SJCRH30 (cell line): ENCODE results near the gene FAM76B. TPM values are rescaled to one million over a fixed set of nuclear protein-coding genes. Genes with fewer than 3 reads are reported as not detected.

Source experiments
- DNase-seq, 2 experiments: peaks; one replicate each; pipeline ENCODE4 v3.0.0-alpha.2; 2015 to 2020
- H3K27ac ChIP-seq: fragments of 250-450 bp; sonication (Bioruptor Pico); 2 replicates; pipeline ENCODE4 v1.5.1; 2020; ENCODE audit warnings: mild to moderate bottlenecking, moderate library complexity
- H3K27me3 ChIP-seq: fragments of 250-450 bp; sonication (Bioruptor Pico); 2 replicates; pipeline ENCODE4 v1.5.1; 2020; ENCODE audit warnings: mild to moderate bottlenecking, moderate library complexity
- H3K36me3 ChIP-seq: fragments of 250-450 bp; sonication (Bioruptor Pico); 2 replicates; pipeline ENCODE4 v1.5.1; 2020; ENCODE audit warnings: mild to moderate bottlenecking, moderate library complexity
- H3K4me1 ChIP-seq: fragments of 250-450 bp; sonication (Bioruptor Pico); 2 replicates; pipeline ENCODE4 v1.5.1; 2020; ENCODE audit warnings: mild to moderate bottlenecking, moderate library complexity
- H3K4me3 ChIP-seq: fragments of 250-450 bp; sonication (Bioruptor Pico); 2 replicates; pipeline ENCODE4 v1.5.1; 2020; ENCODE audit warnings: mild to moderate bottlenecking, moderate library complexity
- H3K9me3 ChIP-seq: fragments of 250-450 bp; sonication (Bioruptor Pico); replicated peaks from 2 replicates; pipeline ENCODE4 v1.5.1; 2020; ENCODE audit warnings: mild to moderate bottlenecking, moderate library complexity
- total RNA-seq: library from RNA; depleted of rRNA; stranded (reverse); fragments of >200 nt; shearing (Covaris generic); gene quantifications from 2 replicates; pipeline ENCODE4 v1.2.3, GENCODE V29; 2014; rRNA removed

Gene FAM76B
- total RNA-seq, 1 experiment from 2014 or later: 19.1 TPM

DNA sequence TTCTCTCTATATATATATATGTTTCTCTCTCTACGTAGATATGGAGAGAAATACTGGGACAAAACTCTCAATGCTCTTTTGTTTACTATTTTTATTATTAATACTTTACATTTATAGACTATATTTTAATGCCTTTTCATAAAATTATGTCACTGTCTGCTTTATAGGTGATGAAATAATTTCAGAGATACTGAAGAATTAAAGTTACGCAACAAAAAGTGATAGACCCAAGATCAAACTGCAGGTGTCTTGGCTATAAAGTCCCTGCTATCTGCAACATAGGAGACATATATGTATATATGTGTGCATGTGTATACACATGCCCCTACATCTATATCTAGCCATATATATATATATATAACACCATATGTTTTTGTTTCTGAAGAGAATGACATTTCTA, 60.8 kb downstream of the FAM76B start:
- H3K27me3 ChIP-seq: no peaks in the 10 kb centered on the region
- H3K4me1 ChIP-seq: no peaks in the 10 kb centered on the region
- no peak for DNase-seq
- no peaks in the 10 kb centered on the region for H3K9me3 ChIP-seq
- H3K4me3 ChIP-seq: no peak overlapping the region
- no peak overlapping the region for H3K27ac ChIP-seq
- H3K36me3 ChIP-seq: no peaks in the 10 kb centered on the region

DNA sequence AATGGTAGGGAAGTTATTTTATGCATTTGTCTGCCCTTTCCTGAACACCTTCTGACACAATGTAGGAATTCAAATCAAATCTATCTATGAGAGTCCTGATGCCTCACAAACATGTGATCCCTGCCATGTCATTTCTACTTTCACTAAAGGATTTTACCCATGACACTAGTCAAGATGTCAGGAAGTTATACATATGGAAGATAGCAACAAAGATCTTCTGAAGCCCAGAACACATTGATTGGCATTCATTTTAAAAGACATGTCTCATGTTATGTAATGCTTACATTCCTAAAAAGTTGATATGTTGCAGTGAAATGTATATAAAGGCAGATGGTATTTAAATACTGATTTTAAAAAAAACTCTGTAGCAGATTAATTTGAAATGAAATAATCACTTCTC, 61.5 kb downstream of the FAM76B start:
- H3K4me1 ChIP-seq: no peaks in the 10 kb centered on the region
- H3K36me3 ChIP-seq: no peaks in the 10 kb centered on the region
- no peaks in the 10 kb centered on the region for H3K9me3 ChIP-seq
- H3K27ac ChIP-seq: no peak overlapping the region
- no peak for DNase-seq
- no peak overlapping the region for H3K4me3 ChIP-seq
- no peaks in the 10 kb centered on the region for H3K27me3 ChIP-seq

DNA sequence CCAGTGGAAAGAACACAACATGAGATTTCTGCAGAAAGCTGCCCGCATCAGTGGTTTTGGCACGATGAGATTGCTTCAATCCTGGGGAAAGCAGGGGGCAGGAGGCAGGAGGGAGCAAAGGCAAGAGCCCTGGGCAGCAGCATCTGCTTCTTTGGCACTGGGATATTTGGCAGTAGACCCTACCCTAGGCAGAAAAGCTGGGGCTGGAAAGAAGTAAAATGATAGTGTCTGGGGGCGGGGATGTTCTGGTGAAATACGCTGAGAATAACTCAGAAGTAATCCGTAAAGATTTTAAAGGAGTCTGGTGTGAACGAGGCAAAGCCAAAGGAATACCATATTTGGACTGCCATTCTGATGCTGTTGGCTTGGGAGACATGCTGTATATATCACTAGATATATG, 62.0 kb downstream of the FAM76B start:
- Histone ChIP-seq H3K27ac (no peak overlapping the region), H3K36me3 (no peaks in the 10 kb centered on the region), H3K9me3 (no peaks in the 10 kb centered on the region), H3K4me3 (no peak overlapping the region), H3K4me1 (no peaks in the 10 kb centered on the region), H3K27me3 (no peaks in the 10 kb centered on the region)
- no peak for DNase-seq

DNA sequence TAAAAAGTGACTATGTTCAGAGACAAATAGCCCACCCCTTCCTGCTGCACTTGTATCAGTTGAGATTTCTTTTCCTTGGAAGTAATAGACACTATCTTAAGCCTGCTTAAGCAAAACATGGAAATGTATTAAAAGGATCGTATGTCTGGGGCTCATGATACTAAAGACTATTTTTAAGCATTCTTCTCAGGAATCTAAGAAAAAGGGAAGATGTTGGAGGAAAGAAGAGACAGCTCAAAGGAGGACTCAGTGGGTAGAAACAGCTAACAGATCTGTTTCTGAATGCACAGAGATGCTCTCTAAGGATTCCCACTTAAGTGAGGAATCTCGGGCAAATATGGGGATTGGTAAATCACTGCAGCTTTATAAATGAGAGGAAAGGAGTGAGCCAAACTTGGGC, 62.5 kb downstream of the FAM76B start:
- DNase-seq: no peak
- no peaks in the 10 kb centered on the region for H3K27me3 ChIP-seq
- no peaks in the 10 kb centered on the region for H3K9me3 ChIP-seq
- H3K27ac ChIP-seq: no peak overlapping the region
- H3K4me3 ChIP-seq: no peak overlapping the region
- H3K36me3 ChIP-seq: no peaks in the 10 kb centered on the region
- no peaks in the 10 kb centered on the region for H3K4me1 ChIP-seq

DNA sequence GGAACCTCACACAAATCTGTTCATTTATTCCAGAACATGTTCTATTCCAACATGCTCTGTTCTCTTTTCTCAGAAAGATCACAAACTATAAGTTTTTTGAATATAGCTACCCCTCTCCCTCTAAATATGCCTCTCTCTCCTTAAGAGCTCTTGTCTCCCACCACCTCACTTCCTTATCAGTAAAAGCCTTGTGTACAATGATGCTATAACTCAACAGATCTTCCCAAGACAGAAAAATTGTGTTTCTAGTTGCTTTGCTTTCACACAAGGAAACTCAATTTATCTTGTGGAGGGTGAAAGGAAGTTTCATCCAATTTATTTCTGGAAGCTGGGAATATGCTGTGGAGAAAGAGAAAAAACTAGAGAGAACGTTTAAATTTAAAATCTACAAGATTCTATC, 64.4 kb downstream of the FAM76B start:
- no peak for DNase-seq
- Histone ChIP-seq H3K36me3 (no peaks in the 10 kb centered on the region), H3K4me1 (no peaks in the 10 kb centered on the region), H3K27me3 (no peaks in the 10 kb centered on the region), H3K9me3 (no peaks in the 10 kb centered on the region), H3K4me3 (no peak overlapping the region), H3K27ac (no peak overlapping the region)

DNA sequence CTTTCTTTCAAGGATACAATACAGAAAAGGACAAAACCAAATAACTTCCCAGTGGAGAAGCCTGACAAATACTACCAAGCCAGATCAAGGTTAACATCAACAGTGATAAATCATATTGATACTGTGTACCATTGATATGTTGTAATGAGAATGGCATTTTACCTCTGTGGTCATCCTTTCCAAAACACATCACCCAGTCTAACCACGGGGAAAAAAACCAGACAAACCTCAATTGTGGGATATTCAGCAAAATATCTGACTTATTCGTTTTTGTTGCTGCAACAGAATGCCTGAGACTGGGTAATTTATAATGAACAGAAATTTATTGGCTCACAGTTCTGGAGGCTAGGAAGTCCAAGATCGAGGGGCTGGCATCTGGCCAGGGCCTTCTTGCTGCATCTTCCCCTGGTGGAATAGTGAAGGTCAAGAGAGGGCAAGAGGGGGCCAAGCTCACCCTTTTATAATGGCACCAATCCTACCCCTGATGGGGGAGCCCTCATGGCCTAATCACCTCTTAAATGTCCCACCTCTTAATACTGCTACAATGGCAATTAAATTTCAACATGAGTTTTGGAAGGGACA, 66.1 kb downstream of the FAM76B start:
- Histone ChIP-seq H3K9me3 (no peaks in the 10 kb centered on the region), H3K27me3 (no peaks in the 10 kb centered on the region), H3K27ac (no peak overlapping the region), H3K4me3 (no peak overlapping the region), H3K4me1 (no peaks in the 10 kb centered on the region), H3K36me3 (no peaks in the 10 kb centered on the region)
- DNase-seq: no peak

DNA sequence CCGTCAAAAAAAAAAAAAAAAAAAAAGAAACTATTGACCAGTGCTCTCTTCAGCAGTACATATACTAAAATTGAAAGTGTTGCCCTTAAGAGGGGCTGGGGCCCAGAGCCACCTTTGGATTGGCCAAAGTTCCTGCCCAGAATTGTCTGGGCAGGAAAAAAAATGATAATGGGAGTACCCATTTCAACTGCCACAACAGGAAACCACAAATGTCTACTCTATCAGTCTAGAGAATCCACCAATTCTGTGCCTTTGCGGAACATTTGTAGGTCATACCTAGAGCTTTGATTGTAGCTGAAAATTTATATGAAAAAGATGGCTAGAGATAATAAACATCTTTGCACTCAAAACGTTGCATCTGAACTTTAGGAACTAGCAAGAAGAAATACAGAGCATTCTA, 69.4 kb downstream of the FAM76B start:
- Histone ChIP-seq H3K27me3 (no peaks in the 10 kb centered on the region), H3K4me1 (peaks cover 13% of the 10 kb centered on the region), H3K9me3 (no peaks in the 10 kb centered on the region), H3K27ac (no peak overlapping the region), H3K4me3 (no peak overlapping the region), H3K36me3 (no peaks in the 10 kb centered on the region)
- DNase-seq: no peak

Other genes starting within 250 kb of the FAM76B start
- gene CEP57, start 716 bp upstream of the FAM76B start, total RNA-seq: 48.1 and 53.4 TPM in 2 replicates
- 22.3 and 26.4 TPM in 2 replicates for gene MTMR2, start 134.3 kb upstream of the FAM76B start, total RNA-seq